Upper lobe of right lung (tissue), 1 donor: ENCODE measurements around the gene ELL. TPM values are rescaled to one million over a fixed set of nuclear protein-coding genes. Genes with fewer than 3 reads are reported as not detected.

Experiments used
- ATAC-seq: fragments of 200-7000 bp; cut with Tn5 transposase; one replicate; pipeline ENCODE4 v1.9.1; 2020; ENCODE audit warnings: mild to moderate bottlenecking, moderate library complexity
- DNase-seq: peaks from one replicate; pipeline ENCODE4 v3.0.0-alpha.2; 2020
- H3K27ac ChIP-seq: fragments of 200-600 bp; one replicate; pipeline ENCODE4 v1.8.0; 2022
- H3K27me3 ChIP-seq: fragments of 200-600 bp; one replicate; pipeline ENCODE4 v1.8.0; 2022; ENCODE audit warnings: mild to moderate bottlenecking
- H3K36me3 ChIP-seq: fragments of 200-600 bp; one replicate; pipeline ENCODE4 v1.8.0; 2022
- H3K4me1 ChIP-seq: fragments of 200-600 bp; one replicate; pipeline ENCODE4 v1.8.0; 2022
- H3K4me3 ChIP-seq: fragments of 200-600 bp; one replicate; pipeline ENCODE4 v1.8.0; 2022; ENCODE audit warnings: mild to moderate bottlenecking
- H3K9me3 ChIP-seq: fragments of 200-600 bp; one replicate; pipeline ENCODE4 v1.8.0; 2022
- CTCF ChIP-seq: fragments of 200-600 bp; IDR thresholded peaks from one replicate; pipeline ENCODE4 v1.8.0; 2022; ENCODE audit warnings: antibody characterized with exemption
- intact Hi-C: fragments of 100-400 bp; cut with DNase I; formaldehyde crosslinking; loops from one replicate; pipeline ENCODE4 v1.11.0; 2022
- total RNA-seq: library from RNA; stranded (reverse); fragmentation: NEBNext Ultra II Directional; extraction: Animal tissue kit (Norgen Biotek cat#: 25700); gene quantifications from one replicate; pipeline ENCODE4 v1.2.1, GENCODE V29; 2021
- donor health status: DM: no; HTN: yes; CAD: no; lungs with severe emphysema.

The ELL gene
- total RNA-seq, 1 donor from 2014 or later, result 17.7 TPM

GRCh38 chr19:18519962-18520847 lies 1.7 kb downstream of the ELL start:
- peak; percentile 72 for TF ChIP-seq CTCF
- DNase-seq, result peak; percentile 83
- peak overlapping the region; percentile 97 for H3K27ac ChIP-seq
- H3K4me3 ChIP-seq, result peak overlapping the region; percentile 97
- no peaks in the 10 kb centered on the region for H3K9me3 ChIP-seq
- no peaks in the 10 kb centered on the region for H3K27me3 ChIP-seq
- H3K36me3 ChIP-seq, result no peaks in the 10 kb centered on the region
- ATAC-seq, result peak; percentile 6
- peaks cover 37% of the 10 kb centered on the region for H3K4me1 ChIP-seq
- intact Hi-C loops, result no loop called here

- no peaks in the 10 kb centered on the region for H3K36me3 ChIP-seq
- intact Hi-C loops, result no loop called here
- H3K4me3 ChIP-seq, result no peak overlapping the region
- H3K27ac ChIP-seq, result peak overlapping the region; percentile 97
- no peaks in the 10 kb centered on the region for H3K9me3 ChIP-seq
- ATAC-seq, result no peak
- no peak for DNase-seq
- H3K27me3 ChIP-seq, result no peaks in the 10 kb centered on the region
- peaks cover 51% of the 10 kb centered on the region for H3K4me1 ChIP-seq
- TF ChIP-seq CTCF, result no peak
Observed at GRCh38 chr19:18518639-18519038, 3.2 kb downstream of the ELL start.

GRCh38 chr19:18517606-18518005 lies 4.3 kb downstream of the ELL start:
- Histone ChIP-seq H3K4me1 (peaks cover 55% of the 10 kb centered on the region), H3K27me3 (no peaks in the 10 kb centered on the region), H3K36me3 (no peaks in the 10 kb centered on the region), H3K9me3 (no peaks in the 10 kb centered on the region), H3K4me3 (no peak overlapping the region), H3K27ac (no peak overlapping the region)
- DNase-seq, result no peak
- TF ChIP-seq CTCF, result no peak
- no peak for ATAC-seq
- intact Hi-C loops, result no loop called here

GRCh38 chr19:18515959-18516358 lies 5.9 kb downstream of the ELL start:
- H3K4me1 ChIP-seq, result peaks cover 55% of the 10 kb centered on the region
- no peaks in the 10 kb centered on the region for H3K27me3 ChIP-seq
- ATAC-seq (no peak), DNase-seq (no peak)
- H3K9me3 ChIP-seq, result no peaks in the 10 kb centered on the region
- H3K4me3 ChIP-seq, result no peak overlapping the region
- intact Hi-C loops, result no loop called here
- no peaks in the 10 kb centered on the region for H3K36me3 ChIP-seq
- TF ChIP-seq CTCF, result no peak
- H3K27ac ChIP-seq, result peak overlapping the region; percentile 17

- Histone ChIP-seq H3K36me3 (no peaks in the 10 kb centered on the region), H3K27ac (peak overlapping the region; percentile 77), H3K4me1 (peaks cover 54% of the 10 kb centered on the region), H3K4me3 (no peak overlapping the region), H3K9me3 (no peaks in the 10 kb centered on the region), H3K27me3 (no peaks in the 10 kb centered on the region)
- no peak for TF ChIP-seq CTCF
- intact Hi-C loops, result no loop called here
- ATAC-seq (peak; percentile 81), DNase-seq (peak; percentile 81)
Observed at GRCh38 chr19:18514800-18515682, 6.8 kb downstream of the ELL start.
